T-helper 2 cell treated with Interferon-gamma antibody and Interleukin-4, amounts not matched to agents 100 ng/mL and 5 ng/mL, for 36 hours (primary cell): ENCODE data around the gene NEURL3. TPM values are rescaled to one million over a fixed set of nuclear protein-coding genes. Genes with fewer than 3 reads are reported as not detected.

Experiments used
- intact Hi-C: fragments of 100-400 bp; cut with micrococcal nuclease; formaldehyde crosslinking; loops from one replicate; pipeline ENCODE4 v1.15.1; 2023
- total RNA-seq: library from RNA; stranded (reverse); gene quantifications from 2 replicates; pipeline ENCODE4 v1.2.3, GENCODE V29; 2022

The NEURL3 gene
- total RNA-seq, 1 donor from 2014 or later, result 0.16 TPM

DNA sequence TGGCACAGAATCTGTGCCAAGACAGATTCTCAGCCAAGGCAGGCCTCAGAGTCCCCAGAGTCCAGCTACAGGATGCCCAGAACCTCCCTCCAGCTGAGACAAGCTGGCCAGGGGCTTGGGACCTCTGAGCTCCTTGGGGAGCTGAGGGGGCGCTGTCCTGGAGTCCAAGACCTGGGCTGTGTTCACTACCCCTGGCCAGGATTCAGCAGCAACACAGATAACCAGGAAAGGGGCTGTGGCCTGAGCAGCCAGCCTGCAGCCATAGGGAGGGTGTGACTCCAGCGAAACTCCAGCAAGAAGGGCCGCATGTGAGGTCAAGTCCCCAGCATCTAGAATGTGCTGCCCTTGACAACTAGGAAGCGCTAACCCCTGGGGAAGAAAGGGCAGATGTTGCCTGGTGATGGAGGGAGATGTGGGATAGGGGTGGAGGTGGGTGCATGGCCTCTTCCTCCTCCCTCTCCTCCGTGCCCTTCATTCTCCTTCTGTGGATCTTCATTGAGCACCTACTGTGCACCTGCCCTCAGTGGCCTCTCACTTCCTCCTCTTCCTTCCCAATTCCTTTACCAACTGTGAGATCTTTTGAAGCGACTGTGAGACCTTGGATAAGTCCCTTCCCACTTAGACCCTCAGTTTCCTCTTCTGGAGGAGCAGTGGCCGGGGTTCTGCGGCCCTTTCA is 23.7 kb upstream of the NEURL3 start:
- intact Hi-C loops, result loop anchor here (1.0 kb wide), 1 partner anchor 7 kb away; the partner anchor contains the start of gene ARID5A

GRCh38 chr2:96528006-96528699 is 23.0 kb upstream of the NEURL3 start:
- intact Hi-C loops, result loop anchor here (1.0 kb wide), 1 partner anchor 8 kb away; the partner anchor contains the start of gene ARID5A

DNA sequence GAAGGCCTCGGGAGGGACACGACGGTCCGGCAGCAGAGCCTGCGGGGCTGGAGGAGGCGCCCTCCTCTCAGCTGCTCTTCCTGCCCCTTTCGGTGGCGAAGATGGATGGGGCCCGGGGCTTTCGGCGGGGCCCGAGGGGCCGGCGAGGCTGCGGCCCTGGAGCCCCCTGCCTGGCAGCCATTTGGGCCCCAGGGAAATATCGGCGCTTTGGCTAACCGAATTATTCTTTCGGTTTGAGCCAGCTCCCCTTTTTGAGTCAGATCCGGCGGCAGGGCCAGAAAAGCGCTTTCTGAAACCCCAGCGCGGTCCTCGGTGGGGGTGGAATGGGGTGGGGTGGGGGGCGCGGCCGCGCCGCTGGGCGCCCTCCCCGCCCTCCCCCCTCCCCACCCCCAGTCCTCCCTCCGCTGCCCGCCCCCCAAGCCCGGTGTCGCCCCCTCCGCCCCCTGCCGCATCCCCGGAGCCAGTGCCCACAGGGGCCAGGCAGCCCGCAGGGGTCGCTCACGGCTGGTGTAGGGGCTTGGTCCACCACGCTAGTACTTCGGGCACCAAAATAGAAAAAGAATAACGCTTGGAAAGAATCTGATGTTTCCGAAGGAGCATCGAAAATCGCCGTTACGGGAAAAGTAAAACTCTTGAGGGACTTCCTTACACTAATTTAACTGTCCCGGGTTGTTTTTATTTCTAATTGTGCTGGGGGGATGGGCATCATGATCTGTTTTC is 22.3 kb upstream of the NEURL3 start:
- intact Hi-C loops, result loop anchor here (1.0 kb wide), 1 partner anchor 9 kb away; the partner anchor contains the start of gene ARID5A

- intact Hi-C loops, result no loop called here
Observed at GRCh38 chr2:96526615-96527285, 21.6 kb upstream of the NEURL3 start.

GRCh38 chr2:96526101-96526591 is 21.0 kb upstream of the NEURL3 start:
- intact Hi-C loops, result no loop called here

GRCh38 chr2:96525211-96525507 is 20.0 kb upstream of the NEURL3 start:
- intact Hi-C loops, result loop anchor here (2.0 kb wide), 1 partner anchor 16 kb away; no protein-coding TSS in a partner anchor

- intact Hi-C loops, result loop anchor here (1.0 to 5.0 kb wide), 3 partner anchors 14 to 37 kb away; no protein-coding TSS in a partner anchor
Observed at GRCh38 chr2:96524482-96525210, 19.5 kb upstream of the NEURL3 start.

DNA sequence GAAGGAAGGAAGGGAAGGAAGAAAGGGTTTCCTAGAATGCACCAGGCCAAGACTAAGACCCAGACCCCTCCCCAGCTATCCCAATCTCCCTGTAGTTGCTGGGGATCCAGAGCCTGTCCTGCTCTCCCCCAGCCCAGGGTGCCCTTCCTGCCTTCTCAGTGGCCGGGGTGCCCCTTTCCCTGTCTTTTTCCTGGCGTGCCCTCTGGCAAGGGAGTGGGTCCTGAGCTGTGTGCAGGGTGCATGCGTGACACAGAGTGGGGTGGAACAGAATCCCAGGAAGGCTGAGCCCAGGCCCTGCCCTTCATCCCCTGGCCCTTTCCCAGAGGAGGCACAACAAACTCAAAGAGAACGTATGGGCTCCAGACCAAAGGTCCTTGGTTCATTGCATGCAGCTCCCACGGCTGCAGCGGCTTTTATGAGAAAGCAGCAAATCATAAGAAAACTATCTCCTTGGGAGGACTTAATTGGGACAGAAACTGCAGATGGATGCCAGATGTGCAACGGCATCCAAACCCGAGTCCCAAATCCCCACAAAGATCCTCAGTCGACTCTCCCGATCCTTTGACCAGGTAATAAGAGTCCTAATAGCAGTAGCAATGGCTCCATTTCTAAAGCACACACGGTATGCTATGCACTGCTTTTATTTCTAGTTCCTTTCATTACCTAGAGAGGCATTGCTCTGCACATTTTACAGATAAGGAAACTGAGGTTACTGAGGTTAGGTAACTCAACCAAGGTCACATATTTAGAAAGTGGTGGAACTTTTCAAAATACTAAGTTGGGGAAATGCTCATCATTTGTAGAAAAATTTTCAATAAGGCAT is 18.7 kb upstream of the NEURL3 start:
- intact Hi-C loops, result loop anchor here (1.0 to 5.0 kb wide), 3 partner anchors 14 to 37 kb away; no protein-coding TSS in a partner anchor

DNA sequence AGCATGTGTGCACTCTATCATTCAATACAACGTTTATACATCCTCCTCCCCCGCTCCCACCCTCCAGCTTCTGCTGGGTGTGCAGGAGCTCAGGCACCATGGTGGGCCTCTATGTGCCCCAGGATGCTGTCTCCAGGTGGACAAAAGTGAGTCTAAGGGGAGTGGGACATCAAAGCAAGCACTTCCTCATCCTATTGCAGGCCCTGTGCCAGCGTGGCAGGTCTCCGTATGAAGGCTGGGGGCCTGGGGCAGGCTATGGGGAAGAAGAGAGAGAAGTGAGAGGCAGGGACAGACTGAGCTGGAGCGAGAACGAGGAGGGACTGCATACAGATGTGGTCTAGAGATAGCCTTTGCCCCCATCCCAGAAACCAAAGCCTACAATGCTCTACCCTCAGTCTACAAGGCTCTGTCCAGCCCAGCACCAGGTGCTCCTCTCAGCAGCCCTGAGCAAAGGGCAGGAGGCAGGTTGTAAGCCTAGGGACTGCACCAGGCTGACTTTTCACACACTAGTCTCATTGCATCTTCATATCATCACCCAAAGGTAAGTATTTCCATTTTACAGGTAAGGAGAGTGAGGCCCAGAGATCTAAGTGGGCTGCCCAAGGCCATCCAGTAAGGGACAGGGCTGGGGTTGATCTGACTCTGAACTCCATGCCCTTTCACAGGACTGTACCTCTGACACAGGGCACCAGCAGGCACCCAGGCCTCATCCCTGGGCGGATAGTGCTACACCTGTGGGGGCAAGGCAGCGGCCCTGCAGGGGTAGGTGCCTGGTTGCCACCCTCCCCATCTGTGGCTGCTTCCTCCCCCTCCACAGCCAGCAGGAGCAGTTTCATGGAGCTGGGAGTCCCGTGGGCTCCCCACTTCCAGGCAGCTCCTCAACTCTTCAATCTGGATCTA is 17.4 kb upstream of the NEURL3 start:
- intact Hi-C loops, result loop anchor here (5.0 kb wide), 1 partner anchor 35 kb away; no protein-coding TSS in a partner anchor

DNA sequence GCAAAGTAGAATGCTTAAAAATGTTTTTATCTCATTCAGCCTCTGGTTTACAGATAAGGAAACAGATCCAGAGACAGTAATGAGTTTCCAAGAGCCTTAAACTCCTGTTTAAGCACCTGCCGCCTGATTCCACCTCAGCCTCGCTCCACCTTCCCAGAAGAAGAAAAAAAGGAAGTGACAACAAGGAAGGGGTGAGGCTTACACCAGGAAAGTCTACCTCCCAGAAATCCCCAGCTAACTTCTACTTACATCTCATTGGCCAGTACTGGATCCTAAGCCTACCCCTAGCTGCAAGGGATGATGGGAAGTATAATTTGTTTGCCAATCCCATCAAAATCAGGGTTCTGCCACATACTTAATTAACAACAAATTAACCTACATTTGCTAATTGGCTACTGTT is 16.1 kb upstream of the NEURL3 start:
- intact Hi-C loops, result loop anchor here (5.0 kb wide), 1 partner anchor 34 kb away; no protein-coding TSS in a partner anchor

- intact Hi-C loops, result loop anchor here (5.0 kb wide), 1 partner anchor 33 kb away; no protein-coding TSS in a partner anchor
Observed at GRCh38 chr2:96520697-96521096, 15.5 kb upstream of the NEURL3 start.

DNA sequence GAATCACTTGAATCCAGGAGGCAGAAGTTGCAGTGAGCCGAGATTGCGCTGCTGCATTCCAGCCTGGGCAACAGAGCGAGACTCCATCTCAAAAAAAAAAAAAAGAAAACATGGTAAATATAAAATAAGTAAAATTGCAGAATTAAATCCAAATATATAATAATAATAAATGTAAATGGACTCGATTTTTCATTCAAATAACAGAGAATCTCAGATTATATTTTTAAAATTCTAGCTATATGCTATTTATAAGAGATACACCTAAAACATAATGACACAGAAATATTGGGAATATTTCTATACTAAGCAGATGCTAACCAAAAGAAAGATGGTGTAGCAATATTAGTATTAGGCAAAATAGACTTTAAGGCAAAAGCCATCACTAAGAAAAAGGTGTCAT is 15.1 kb upstream of the NEURL3 start:
- intact Hi-C loops, result loop anchor here (5.0 kb wide), 1 partner anchor 33 kb away; no protein-coding TSS in a partner anchor

DNA sequence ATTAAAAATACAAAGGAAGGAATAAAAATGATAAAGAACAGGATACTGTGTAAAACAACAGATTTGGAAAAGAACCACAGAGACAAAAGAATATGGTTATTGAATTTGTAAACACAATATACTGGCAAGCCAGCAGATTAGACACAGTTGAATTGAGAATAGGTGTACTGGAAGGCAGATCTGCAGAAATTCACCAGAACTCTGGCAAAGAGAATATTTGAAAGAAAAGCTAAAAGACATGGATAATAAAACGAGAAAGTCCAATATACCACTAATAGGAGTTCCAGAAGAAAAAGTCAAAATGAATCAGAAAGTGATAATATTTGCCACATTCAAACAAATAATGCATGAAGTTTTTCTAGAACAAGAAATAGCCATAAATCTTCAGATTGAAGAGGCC is 11.9 kb upstream of the NEURL3 start:
- intact Hi-C loops, result no loop called here

DNA sequence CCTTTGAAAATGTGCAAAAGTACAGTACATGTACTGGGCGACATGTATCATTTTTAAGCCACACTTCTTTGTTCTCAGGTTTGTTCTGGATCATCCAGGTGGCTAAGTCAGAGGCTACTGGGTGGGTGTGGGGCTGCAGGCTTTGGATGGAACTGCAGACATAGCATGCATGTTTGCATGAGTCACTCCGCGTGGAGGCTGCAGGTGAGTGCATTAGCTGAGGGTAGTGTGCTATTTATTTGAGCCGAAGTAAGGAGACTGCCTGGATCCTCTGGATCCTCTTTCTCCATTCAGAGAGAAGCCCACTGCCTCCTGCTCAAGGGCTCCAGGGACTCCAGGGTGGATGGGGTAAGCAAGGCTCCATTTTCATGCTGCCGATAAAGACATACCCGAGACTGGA is 9.4 kb upstream of the NEURL3 start:
- intact Hi-C loops, result no loop called here

GRCh38 chr2:96512341-96512740 is 7.2 kb upstream of the NEURL3 start:
- intact Hi-C loops, result no loop called here

- intact Hi-C loops, result no loop called here
Observed at GRCh38 chr2:96511851-96512250, 6.7 kb upstream of the NEURL3 start.

DNA sequence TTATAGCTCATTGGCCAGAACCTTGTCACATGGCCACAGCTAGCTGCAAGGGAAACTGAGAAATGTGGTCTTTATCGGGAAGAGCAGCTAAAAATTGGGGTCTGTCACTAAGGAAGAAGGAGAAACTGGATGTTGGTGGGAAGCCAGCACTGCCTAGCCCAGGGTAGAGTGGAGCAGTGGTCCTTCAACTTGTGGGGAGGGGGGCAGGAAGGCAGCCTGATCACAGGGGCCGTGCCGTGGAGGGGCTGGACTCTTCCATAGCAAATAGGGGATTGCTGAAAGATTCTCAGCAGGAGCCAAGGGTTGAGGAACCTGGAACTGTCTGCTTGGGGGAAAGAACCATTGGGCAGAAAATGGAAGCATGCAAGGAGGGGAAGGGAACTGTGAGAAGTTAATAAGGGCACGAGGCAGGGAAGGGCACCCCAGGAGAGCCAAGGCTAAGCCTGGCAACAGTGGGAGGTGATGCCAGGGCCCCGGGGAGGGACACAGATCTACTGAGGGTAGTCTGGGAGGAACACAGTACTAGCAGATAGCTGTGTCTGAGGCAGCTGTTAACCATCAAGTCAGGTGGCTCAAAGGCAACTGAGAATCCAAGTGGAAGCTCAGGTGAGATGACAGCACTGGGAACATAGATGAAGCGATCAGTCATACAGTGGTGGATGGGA is 5.9 kb upstream of the NEURL3 start:
- intact Hi-C loops, result no loop called here

GRCh38 chr2:96509847-96510230 is 4.7 kb upstream of the NEURL3 start:
- intact Hi-C loops, result loop anchor here (1.0 to 5.0 kb wide), 5 partner anchors 15 to 203 kb away; partner anchors contain the start of gene SNRNP200
